Measurements from ENCODE around the gene FLT3LG. TPM values are rescaled to one million over a fixed set of nuclear protein-coding genes. Genes with fewer than 3 reads are reported as not detected.

FLT3LG gene
- total RNA-seq, 1 experiment from 2014 or later = 6.5 TPM

- intact Hi-C loops (cut with micrococcal nuclease; ENCODE audit: unreplicated experiment) = no loop called here
- CTCF ChIA-PET = no interaction called here
- Histone ChIP-seq H3K36me3 (ENCODE audit: insufficient read depth, low read length, poor library complexity, severe bottlenecking) (no peaks in the 10 kb centered on the region), H3K4me1 (ENCODE audit: insufficient read depth, low read length, poor library complexity, severe bottlenecking) (peaks cover 12% of the 10 kb centered on the region), H3K4me3 (ENCODE audit: low read depth, low read length, poor library complexity, severe bottlenecking) (no peak overlapping the region), H3K9me3 (ENCODE audit: low read depth, low read length, poor library complexity, severe bottlenecking) (no peaks in the 10 kb centered on the region), H3K27me3 (replicated peaks; ENCODE audit: insufficient read depth, low read depth, low read length, poor library complexity) (peaks cover 36% of the 10 kb centered on the region), H3K27ac (ENCODE audit: low read depth, low read length, poor library complexity, severe bottlenecking) (no peak overlapping the region)
- no TSS peak for BruUV-seq (replicated peaks)
- TF ChIP-seq CTCF (conservative IDR thresholded peaks at IDR 0.05; ENCODE audit: low read depth, low read length) (no peak), EZH2 (IDR thresholded peaks at IDR 0.05; ENCODE audit: borderline replicate concordance, low read depth, low read length, poor library complexity, severe bottlenecking) (no peak)
- POLR2A ChIA-PET (ENCODE audit: low non-redundant PET) = no interaction called here
- no peak for DNase-seq (ENCODE audit: low spot score)
These were observed 35.8 kb upstream of the FLT3LG start for GRCh38 chr19:49438261-49438660.

- Histone ChIP-seq H3K27me3 (replicated peaks; ENCODE audit: insufficient read depth, low read depth, low read length, poor library complexity) (peaks cover 36% of the 10 kb centered on the region), H3K4me1 (ENCODE audit: insufficient read depth, low read length, poor library complexity, severe bottlenecking) (peaks cover 12% of the 10 kb centered on the region), H3K4me3 (ENCODE audit: low read depth, low read length, poor library complexity, severe bottlenecking) (no peak overlapping the region), H3K36me3 (ENCODE audit: insufficient read depth, low read length, poor library complexity, severe bottlenecking) (no peaks in the 10 kb centered on the region), H3K9me3 (ENCODE audit: low read depth, low read length, poor library complexity, severe bottlenecking) (no peaks in the 10 kb centered on the region), H3K27ac (ENCODE audit: low read depth, low read length, poor library complexity, severe bottlenecking) (no peak overlapping the region)
- CTCF ChIA-PET = interaction anchor here (0.6 to 1.1 kb wide), 2 partner anchors 48 to 326 kb away, joined by 3 read pairs; partner anchors contain the start of gene LIN7B
- POLR2A ChIA-PET (ENCODE audit: low non-redundant PET) = no interaction called here
- no peak for TF ChIP-seq CTCF (conservative IDR thresholded peaks at IDR 0.05; ENCODE audit: low read depth, low read length)
- TF ChIP-seq EZH2 (IDR thresholded peaks at IDR 0.05; ENCODE audit: borderline replicate concordance, low read depth, low read length, poor library complexity, severe bottlenecking) = no peak
- intact Hi-C loops (cut with micrococcal nuclease; ENCODE audit: unreplicated experiment) = loop anchor here (5.0 kb wide), 2 partner anchors 213 to 343 kb away; no protein-coding TSS in a partner anchor
- no TSS peak for BruUV-seq (replicated peaks)
- DNase-seq (ENCODE audit: low spot score) = no peak
These were observed 34.2 kb upstream of the FLT3LG start for GRCh38 chr19:49439836-49440235.

GRCh38 chr19:49440439-49441209, 33.4 kb upstream of the FLT3LG start:
- TF ChIP-seq EZH2 (IDR thresholded peaks at IDR 0.05; ENCODE audit: borderline replicate concordance, low read depth, low read length, poor library complexity, severe bottlenecking) = no peak
- TF ChIP-seq CTCF (conservative IDR thresholded peaks at IDR 0.05; ENCODE audit: low read depth, low read length) = no peak
- BruUV-seq (replicated peaks) = no TSS peak
- H3K9me3 ChIP-seq (ENCODE audit: low read depth, low read length, poor library complexity, severe bottlenecking) = no peaks in the 10 kb centered on the region
- H3K27ac ChIP-seq (ENCODE audit: low read depth, low read length, poor library complexity, severe bottlenecking) = no peak overlapping the region
- H3K36me3 ChIP-seq (ENCODE audit: insufficient read depth, low read length, poor library complexity, severe bottlenecking) = no peaks in the 10 kb centered on the region
- peaks cover 36% of the 10 kb centered on the region for H3K27me3 ChIP-seq (replicated peaks; ENCODE audit: insufficient read depth, low read depth, low read length, poor library complexity)
- ChIA-PET CTCF (interaction anchor here (0.7 to 1.1 kb wide), 2 partner anchors 9 to 49 kb away, joined by 3 read pairs; no protein-coding TSS in a partner anchor), POLR2A (ENCODE audit: low non-redundant PET) (no interaction called here)
- peaks cover 12% of the 10 kb centered on the region for H3K4me1 ChIP-seq (ENCODE audit: insufficient read depth, low read length, poor library complexity, severe bottlenecking)
- intact Hi-C loops (cut with micrococcal nuclease; ENCODE audit: unreplicated experiment) = loop anchor here (5.0 kb wide), 2 partner anchors 213 to 343 kb away; no protein-coding TSS in a partner anchor
- H3K4me3 ChIP-seq (ENCODE audit: low read depth, low read length, poor library complexity, severe bottlenecking) = peak overlapping the region; percentile 68
- DNase-seq (ENCODE audit: low spot score) = no peak
